A172 (cell line): ENCODE measurements around the gene FSCN2. TPM values are rescaled to one million over a fixed set of nuclear protein-coding genes. Genes with fewer than 3 reads are reported as not detected.

Experiments used
- DNase-seq: peaks from one replicate; pipeline ENCODE4 v3.0.0-alpha.2; 2015; ENCODE audit warnings: low spot score
- total RNA-seq: library from RNA; depleted of rRNA; stranded (reverse); fragments of >200 nt; shearing (Covaris generic); gene quantifications from 2 replicates; pipeline ENCODE4 v1.2.3, GENCODE V29; 2014

FSCN2 gene
- total RNA-seq, 1 experiment from 2014 or later: 0.81 TPM

- no peak for DNase-seq
Measured at GRCh38 chr17:81539961-81540675, 11.9 kb downstream of the FSCN2 start.

- no peak for DNase-seq
Measured at GRCh38 chr17:81540676-81541027, 12.5 kb downstream of the FSCN2 start.

GRCh38 chr17:81541123-81541522 lies 12.9 kb downstream of the FSCN2 start:
- DNase-seq: no peak

GRCh38 chr17:81542431-81543338 lies 14.5 kb downstream of the FSCN2 start:
- DNase-seq: no peak

GRCh38 chr17:81543339-81543675 lies 15.1 kb downstream of the FSCN2 start:
- no peak for DNase-seq

GRCh38 chr17:81543756-81544155 lies 15.6 kb downstream of the FSCN2 start:
- no peak for DNase-seq

GRCh38 chr17:81544281-81544974 lies 16.3 kb downstream of the FSCN2 start:
- no peak for DNase-seq

GRCh38 chr17:81545160-81545949 lies 17.2 kb downstream of the FSCN2 start:
- DNase-seq: no peak

GRCh38 chr17:81546906-81547613 lies 18.9 kb downstream of the FSCN2 start:
- no peak for DNase-seq

GRCh38 chr17:81547614-81547982 lies 19.4 kb downstream of the FSCN2 start:
- DNase-seq: no peak

- DNase-seq: no peak
Measured at GRCh38 chr17:81549031-81549557, 20.9 kb downstream of the FSCN2 start.

- DNase-seq: no peak
Measured at GRCh38 chr17:81549826-81550225, 21.6 kb downstream of the FSCN2 start.

GRCh38 chr17:81550285-81550684 lies 22.1 kb downstream of the FSCN2 start:
- no peak for DNase-seq

- DNase-seq: no peak
Measured at GRCh38 chr17:81550830-81551457, 22.8 kb downstream of the FSCN2 start.

- peak; percentile 28 for DNase-seq
Measured at GRCh38 chr17:81551458-81552243, 23.5 kb downstream of the FSCN2 start.

GRCh38 chr17:81552244-81553017 lies 24.3 kb downstream of the FSCN2 start, which contains the start of gene FAAP100:
Gene FAAP100 (minus strand): TSS chr17:81552353. CDS start chr17:81552330, 23 bp downstream.
- DNase-seq: peak; percentile 54

- DNase-seq: peak; percentile 90
Measured at GRCh38 chr17:81553018-81553615, 24.9 kb downstream of the FSCN2 start.

GRCh38 chr17:81553616-81554181 lies 25.5 kb downstream of the FSCN2 start:
- peak; percentile 99 for DNase-seq
